ENCODE data around the gene KLHDC4.

- TF ChIP-seq CTCF (IDR thresholded peaks at IDR 0.05) (no peak), ESRRA (IDR thresholded peaks at IDR 0.05; ENCODE audit: borderline replicate concordance, low read length) (no peak), MAX (IDR thresholded peaks at IDR 0.05) (no peak), EP300 (IDR thresholded peaks at IDR 0.05) (no peak), CHD2 (IDR thresholded peaks at IDR 0.05; ENCODE audit: low read length, partially characterized antibody) (no peak), JUN (IDR thresholded peaks at IDR 0.05) (no peak), NFE2L2 (conservative IDR thresholded peaks at IDR 0.05; ENCODE audit: low read length) (no peak), PHF8 (IDR thresholded peaks at IDR 0.05; ENCODE audit: borderline replicate concordance, low read depth) (no peak)
Observed at GRCh38 chr16:87691686-87692079, 74.1 kb downstream of the KLHDC4 start.
